Activated CD4-positive, alpha-beta T cell treated with anti-CD3 and anti-CD28 coated beads for 4 hours (primary cell): ENCODE measurements around the gene BTC.
"Not testable (repeated sequence)": the region's sequence is repeated elsewhere in the genome, so short reads cannot be mapped to it uniquely, and the experiment has no call there.

Experiments
- DNase-seq, 2 donors: peaks; one replicate each; pipeline ENCODE4 v3.0.0-alpha.2; 2020

Gene BTC, protein sequence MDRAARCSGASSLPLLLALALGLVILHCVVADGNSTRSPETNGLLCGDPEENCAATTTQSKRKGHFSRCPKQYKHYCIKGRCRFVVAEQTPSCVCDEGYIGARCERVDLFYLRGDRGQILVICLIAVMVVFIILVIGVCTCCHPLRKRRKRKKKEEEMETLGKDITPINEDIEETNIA

DNA sequence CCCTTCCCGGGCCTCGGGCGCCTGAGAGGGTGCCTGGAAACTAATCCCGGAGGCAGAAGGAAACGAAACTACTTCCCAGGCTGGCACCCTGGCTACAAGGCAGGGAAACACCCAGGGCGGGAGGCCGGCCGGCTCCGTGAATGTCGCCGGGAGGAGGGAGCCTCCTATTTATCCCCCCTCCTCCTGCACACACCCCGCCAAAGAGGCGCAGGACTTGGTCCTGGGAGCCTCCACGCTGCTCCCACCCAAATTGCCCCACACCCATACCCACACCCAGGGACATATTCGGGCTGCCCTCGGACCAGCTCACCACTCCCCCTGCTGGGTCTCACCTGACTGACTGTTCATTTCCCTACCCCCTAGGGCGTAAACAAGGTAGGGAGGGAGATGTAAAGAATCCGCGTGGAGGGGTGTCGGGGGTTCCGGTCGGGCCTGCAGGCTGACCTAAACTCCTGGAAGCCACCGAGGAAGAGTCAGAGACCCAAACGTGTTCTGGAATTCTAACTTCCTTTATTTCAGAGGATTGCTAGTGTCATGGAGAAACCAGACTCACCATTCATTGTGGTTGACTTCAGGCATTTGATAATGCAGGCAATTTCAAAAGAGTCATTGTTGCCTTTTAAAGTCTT lies at the start of gene BTC:
Gene BTC (minus strand): TSS at position 142 of the 629 bp plus-strand sequence. CDS start 198 bp downstream, outside the sequence.
- DNase-seq: no peak

DNA sequence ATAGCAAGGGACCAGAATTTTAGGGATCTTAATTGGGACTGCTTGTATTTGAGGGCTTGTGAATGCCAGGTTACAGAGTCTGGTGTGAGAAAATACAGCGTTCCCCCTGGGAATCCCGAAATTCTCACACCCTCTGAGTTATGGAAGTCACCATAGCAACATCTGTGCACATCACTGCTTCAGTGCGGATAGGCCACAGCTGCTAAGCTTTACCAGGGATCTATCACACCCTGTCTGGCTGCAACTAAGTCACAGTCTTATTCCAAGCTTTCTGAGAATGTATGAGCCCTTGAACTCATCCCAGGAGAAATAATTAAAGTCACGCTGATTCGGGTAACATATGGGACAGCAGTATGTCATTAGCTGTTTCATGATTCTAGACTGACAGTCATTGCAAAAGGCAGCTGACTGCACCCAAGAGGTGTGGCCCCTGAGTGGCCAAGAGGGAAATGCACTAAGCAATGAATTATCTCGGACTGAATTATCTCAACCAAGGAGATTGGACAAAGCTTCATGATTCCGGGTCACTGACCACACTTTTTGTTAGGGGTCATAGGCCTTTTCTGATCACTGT lies 46.7 kb upstream of the BTC start:
- DNase-seq: no peak

DNA sequence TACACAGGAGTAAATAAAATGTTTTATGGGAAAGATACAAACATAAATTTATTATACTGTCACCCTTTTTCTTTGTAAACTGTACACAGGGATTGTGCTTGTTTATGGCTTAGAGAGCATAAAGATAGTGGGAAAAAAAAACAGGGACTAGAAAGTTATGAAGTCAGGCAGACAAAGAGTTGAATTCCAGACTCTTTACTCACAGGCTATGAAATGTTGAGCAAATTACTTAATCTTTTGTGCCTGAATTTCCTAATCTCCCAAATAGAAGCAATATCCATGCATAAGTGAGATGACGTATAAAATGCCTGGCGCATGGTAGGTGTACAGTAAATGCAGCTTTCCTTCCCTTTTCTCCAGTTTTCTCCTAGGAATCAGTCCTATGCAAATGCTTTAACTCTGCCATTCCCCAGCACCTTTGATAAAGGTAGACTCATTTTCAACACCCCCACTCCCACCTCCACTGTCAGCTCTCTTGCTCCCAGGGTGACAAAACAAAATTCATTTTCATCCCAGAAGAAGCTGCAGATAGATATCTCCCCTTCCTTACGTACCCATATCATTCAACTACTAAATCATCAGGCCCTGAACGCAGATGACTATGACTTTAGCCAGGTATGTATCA lies 44.5 kb upstream of the BTC start:
- DNase-seq: no peak

DNA sequence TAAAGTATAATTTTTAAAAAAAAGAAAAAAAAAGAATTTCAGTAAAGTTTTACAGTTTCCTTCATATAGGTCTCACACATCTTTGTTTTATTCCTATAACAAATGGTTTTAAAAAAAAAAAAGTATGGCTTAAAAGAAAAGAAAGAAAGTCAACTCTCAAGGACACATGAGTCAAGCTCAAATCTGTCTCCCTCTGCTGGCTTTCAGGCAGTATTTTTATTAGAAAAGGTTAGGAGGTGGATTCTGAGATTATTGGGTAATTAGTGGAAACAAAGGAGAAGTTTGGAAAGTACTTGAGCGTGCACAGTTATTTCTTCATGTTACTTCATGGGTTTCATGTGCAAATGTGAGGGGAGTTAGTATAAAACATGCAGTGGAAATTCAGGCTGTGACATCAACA lies 36.6 kb upstream of the BTC start:
- DNase-seq: no peak

DNA sequence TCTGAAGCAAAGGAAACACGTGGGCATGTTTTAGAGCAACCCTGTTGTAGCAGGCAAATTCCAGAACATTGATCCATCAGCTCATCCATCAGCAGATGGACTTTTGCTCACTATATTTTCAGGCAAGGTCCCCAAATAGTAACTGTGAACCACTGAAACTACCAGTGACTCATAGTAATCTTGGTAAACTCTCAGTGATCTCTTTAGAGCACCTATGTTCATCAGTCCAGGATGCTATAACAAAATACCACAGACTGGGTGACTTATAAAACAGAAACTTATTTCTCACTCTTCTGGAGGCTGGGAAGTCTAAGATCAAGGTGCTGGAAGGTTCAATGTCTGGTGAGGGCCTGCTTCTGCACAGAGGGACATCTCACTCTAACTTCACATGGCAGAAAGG lies 28.9 kb upstream of the BTC start:
- no peak for DNase-seq

DNA sequence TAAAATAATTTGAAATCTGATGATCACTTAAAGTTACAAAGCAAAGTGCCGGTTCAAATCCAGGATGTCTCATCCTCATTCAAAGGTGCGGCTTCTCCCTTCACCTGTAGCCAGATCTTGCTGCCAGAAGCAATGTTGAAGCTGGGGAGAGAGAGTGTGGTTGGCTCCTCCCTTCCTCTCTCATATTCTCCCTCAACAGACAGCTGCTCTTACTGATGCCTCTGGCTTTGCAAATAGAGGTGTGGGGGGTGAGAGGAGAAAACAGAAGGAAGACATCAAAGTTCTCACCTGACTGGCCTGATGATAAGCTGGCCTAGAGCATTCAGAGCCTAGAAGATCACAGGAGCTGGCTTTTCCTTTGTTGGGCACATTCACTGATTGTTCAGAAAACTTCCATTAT lies 28.3 kb upstream of the BTC start:
- DNase-seq: no peak

DNA sequence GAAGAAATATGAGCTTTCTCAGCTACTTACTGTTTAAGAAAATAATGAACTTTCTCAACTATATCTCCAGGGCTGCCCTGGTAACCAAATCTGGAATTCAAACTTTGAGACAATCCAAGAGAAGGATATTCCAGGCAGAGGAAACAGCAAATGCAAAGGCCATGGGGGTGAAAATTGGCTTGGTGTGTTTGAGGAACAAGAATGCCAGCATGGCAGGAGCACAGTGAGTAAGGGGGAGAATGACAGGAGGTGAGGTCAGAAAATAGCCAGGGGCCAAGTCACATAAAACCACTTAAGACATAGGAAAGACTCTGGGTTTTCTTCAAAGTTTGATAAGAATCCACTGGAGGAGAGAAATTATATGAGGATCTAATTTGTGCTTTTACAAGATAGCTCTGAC lies 27.2 kb upstream of the BTC start:
- no peak for DNase-seq

DNA sequence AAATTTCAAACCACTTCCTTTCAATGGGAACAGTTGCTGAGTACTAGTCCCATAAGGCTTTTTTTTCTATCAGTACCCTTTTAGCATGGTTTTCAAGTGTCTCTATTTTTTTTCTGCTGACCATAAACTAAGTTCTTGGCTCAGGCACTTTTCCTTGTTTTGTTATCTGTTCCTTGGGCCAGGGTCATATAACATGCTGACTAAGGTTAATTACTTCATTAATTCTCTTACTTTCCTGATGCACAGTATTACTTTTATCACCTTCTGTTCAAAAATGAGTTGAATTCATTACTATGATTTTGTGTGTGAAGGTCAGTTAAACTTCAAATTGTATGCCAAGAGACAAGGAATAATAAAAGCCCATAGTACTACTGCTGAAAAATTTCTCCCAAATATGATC lies 19.7 kb upstream of the BTC start:
- no peak for DNase-seq

DNA sequence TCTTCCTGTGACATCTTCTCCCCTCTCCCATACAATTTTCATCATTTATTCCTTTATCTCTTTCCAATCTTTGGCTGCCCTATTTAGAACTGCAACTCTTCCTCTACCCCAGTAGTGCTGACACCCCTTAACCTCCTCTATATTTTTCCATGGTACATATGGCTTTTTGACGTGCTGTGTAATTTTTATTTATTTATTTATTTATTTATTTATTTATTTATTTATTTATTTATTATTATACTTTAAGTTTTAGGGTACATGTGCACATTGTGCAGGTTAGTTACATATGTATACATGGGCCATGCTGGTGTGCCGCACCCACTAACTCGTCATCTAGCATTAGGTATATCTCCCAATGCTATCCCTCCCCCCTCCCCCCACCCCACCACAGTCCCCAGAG lies 17.7 kb upstream of the BTC start:
- not testable (repeated sequence) for DNase-seq

DNA sequence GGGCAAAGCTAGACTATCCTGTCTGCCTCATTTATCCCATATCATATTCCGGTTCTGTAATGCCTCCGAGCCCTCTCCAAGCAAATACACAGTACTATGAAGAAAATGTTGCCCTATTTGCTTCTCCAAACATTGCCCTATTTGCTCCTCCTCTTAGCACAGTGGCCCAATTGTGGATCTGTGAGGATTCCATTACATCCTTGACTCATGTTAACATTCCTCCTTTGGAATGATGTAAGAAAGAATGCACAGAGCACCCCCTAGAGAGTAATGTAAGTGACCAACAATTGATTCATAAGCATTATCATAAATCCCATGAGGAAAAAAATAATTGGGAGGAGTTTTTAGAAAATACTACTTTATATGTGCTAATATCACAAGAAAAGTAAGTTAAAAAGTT lies 11.3 kb upstream of the BTC start:
- DNase-seq: no peak

DNA sequence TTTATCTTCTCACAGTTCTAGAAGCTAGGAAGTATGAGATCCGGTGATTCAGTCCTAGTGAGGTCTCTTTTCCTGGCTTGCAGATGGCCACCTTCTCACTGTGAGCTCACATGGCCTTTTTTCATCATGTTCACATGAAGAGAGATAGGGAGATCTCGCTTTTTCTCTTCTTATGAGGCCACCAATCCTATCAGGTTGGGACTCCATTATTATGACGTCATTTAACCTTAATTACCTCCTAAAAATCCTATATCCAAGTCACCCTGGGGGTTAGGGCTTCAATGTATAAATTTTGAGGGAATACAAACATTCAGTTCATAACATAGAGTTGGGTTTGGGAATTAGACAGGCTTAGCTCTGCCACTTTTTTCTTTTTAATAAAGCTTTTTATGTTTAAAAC lies 6.0 kb upstream of the BTC start:
- no peak for DNase-seq

DNA sequence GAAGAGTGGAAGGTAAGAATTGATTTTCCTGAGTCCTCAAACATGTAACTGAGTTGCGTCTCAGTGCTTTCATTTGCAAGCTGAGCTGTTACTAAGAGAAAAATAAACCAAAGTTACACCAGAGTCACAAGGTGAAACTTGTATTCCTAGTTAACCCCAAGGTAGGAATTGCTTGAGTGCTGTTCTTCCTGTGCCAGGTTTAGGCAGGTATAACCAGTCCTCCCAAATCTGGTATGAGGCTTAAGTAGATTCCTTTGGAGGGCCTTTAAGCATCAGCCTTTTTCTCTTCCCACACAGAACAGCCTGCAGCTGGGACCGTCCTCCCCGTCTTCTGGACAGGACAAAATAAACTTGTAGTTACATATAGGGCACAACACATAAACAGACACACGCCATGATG lies 2.3 kb upstream of the BTC start:
- DNase-seq: no peak

DNA sequence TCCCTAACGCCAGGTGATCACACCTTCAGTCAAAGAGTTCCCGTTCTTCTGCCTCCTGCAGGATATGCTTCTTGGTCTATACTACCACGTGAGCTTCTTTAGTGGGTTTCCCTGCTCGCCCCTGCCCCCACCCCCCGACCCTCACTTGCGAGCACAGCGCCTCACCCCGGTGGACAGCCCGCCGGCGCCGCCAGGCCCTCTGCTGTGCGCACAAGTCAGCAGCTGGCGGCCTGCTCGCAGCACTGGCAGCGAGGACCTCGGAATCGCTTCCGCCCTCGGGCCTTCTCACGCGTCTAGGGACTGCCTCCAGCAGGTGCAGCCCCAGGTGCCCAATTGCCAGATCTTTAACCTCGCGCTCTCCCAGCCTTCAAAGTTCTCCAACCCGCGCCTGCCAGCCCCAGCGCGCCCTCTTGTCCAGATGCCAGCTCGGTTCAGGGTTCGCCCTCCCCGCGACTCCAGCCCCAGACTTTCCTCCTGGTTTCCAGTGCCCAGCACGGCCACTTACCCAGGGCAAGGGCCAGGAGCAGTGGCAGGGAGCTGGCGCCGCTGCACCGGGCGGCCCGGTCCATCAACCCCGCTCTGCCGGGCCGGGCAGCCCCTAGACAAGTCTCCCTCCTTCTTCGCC lies 454 bp downstream of the BTC start:
- no peak for DNase-seq

DNA sequence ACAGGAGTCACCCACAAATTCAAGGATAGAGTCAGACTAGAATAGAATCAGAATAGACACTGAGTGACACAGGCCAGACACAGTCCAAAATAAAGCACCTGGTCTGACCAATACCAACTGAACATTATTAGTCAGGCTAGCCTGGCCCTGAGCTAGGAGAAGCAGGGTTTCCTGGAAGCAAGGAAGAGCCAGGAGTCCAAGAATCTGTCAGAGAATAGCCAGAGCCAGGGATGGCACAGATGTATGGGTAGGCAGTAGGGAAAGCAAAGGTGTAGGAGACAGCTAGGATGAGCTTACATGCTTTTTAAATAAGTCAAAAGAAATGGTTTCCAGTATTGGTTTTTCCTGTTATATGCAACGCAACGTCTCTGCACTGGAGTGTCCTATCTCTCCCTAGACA lies 3.7 kb downstream of the BTC start:
- no peak for DNase-seq

DNA sequence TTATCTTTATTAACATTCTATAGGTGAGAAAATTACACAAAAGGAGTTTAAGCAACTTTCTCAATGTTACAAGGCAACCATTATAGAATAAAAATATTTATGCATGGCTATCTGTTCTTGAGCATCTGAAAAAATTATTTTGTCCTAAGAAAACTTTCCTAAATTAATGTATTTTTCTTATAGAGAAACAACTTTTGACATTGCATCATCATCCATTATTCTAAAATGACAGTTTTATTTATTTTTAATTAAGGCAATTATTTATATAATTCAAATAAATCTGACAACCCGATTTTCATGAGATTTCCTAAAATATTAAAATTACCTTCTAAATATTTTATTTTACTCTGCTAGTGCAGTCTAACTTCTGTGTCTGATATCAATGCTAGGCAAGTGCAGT lies 4.8 kb downstream of the BTC start:
- DNase-seq: no peak

DNA sequence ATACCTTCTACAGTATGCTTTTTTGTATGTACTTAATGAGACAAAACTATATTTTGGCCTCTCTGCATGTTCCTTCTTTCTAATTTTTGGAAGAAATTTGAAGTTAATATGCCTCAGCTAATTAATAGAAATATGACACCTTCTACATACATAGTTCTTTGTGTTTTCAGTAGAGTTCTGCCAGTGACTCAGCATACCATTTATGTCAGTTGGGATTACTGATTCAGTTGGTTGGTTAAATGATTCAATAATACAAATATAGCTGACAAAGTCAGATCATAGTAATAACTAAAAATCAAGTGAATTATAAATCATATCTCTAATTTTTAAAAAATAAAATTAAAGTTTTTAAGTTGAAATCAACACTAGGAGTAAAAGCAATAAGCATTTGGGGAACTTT lies 16.8 kb downstream of the BTC start:
- no peak for DNase-seq

DNA sequence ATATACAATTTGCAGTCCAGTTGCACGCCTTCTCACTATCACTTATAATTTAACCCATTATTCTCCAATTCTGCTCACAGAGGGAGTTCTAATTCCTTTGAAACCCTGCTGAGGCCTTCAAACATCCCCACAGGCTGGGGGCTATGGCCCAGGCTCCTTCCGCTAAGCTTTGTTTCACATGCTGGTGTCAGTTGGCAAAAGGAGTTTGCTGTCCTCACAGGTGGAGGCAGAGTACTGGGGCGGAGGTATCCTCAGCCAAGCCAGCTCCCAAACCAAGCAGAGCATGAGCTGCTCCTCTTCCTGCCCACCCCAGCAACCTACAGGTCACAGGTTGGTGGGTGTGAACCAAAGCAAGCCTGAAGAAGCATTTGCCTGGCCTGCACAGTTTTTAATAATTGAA lies 21.5 kb downstream of the BTC start:
- no peak for DNase-seq

DNA sequence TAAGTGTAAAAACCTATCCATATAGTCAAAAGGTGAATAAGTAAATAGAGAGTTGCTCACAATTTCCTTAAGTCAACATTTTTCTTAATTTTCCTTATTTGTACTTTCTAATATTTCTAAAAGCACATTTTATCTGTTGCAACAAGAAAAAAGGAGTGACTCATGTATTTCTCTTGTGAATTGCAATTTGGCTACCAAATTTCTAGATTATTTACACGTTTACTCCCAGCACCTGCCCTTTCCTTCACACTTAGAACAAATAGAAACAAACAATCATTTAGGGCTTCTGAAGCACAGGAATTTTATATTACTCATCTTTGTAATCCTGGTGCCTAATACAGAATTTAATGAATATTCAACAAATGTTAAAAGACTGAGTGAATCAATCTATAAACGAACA lies 22.2 kb downstream of the BTC start:
- DNase-seq: no peak

DNA sequence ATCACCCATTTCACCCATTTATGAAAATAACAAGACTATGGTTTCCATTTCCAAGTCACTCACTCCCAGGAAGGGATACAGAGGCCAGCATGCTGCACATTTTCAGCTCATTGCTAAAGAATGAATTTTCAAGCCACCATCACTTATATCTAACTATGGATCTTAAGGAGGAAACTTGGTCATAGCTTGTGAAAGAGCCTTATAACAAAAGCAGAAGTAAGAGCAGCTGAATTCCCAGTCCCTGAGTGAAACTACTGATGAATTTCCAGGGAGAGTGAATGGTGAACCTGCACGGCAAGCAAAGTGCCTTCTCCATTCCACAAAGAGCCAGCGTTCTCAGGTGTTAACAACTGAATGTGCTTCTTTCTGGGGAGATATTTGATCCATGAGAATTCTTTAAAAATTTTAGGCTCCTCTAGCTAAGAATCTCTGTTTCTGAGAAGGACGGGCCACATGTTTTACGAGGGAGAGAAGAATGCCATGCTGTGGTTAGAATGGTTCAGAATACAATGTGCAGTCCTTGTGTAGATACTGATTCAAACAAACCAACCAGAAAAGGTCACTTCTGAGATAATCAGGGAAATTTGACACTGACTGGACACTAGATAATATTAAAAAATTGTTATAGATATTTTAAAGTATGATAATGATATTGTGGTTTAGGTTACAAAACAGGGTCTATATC lies 24.0 kb downstream of the BTC start:
- DNase-seq: no peak

DNA sequence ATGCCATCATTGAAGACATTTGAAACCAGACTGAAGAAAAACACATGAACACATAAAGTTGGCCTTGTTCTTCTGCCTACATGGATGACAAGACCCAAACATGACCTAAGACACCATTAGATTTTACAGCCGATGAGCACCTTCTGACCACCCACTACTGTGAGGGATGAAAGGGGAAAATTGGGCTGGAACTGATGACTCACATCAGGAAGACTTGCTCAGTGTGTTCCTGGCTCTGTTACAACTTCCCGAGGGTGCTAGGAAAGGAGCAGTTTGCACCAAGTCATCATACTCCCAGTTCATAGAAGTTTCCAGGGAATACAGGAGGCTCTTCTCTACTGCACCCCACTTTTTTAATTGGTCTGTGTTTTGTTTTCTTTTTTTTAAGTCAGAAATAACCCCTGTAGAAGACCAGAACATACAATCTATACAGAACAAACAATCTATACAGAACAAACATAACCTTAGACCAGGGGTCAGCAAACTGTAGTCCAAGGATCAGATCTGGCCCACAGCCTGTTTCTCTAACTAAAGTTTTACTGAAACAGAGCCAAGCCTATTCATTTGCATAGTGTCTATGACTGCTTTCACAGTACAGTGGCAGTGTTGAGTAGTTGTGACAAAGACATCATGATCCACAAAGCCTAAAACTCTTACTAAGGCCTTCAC lies 25.3 kb downstream of the BTC start:
- no peak for DNase-seq

DNA sequence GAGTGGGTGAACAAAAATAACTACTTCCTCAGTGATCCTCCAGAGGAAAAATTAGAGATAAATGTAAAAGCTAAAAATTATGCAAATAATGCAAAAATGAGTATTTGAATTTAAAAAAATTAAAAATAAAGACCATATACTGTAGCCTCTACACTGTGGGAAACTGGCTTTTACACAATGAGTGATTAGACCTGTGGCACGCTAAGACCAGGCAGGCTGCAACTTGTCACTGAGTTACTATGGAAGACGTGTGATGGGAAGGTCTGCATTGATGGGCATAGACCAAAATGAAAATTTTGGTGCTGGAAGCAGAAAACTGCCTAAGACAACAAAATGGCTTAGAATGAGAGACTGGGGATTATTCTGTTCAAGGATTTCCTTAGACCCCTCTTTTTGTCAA lies 30.2 kb downstream of the BTC start:
- DNase-seq: no peak

DNA sequence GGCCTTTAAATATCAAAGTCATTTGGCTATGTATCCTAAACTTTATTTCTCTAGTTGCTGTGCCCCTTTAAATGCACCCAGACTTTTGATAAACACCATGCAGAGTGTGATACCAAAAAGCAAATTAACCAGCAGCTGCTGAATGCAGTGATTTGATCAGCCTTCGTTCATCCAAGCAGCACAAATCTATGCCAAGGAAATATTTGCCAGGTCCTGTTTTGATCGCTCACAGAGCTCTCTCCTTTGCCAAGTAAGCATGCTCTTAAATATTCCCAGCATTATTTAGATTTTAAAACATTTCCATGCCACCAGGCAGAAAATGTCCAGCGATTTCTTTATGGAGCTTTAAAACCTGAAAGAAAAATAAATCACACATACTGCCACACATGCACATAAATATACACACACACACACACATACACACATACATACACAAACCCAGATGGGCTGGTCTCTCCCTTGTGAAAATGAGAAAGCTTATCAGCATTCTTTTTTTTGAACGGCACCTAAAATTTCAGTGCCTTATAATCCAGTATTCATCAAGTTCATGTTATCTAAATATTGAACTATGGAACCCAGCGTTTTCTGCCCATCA lies 35.7 kb downstream of the BTC start:
- DNase-seq: no peak
